GM19324 (cell line): ENCODE data around the gene CCHCR1.
"Not testable (repeated sequence)": the region's sequence is repeated elsewhere in the genome, so short reads cannot be mapped to it uniquely, and the experiment has no call there.

ENCODE experiments used
- ATAC-seq: cut with Tn5 transposase; IDR thresholded peaks from one replicate; pipeline ENCODE4 v1.9.1; 2021; ENCODE audit warnings: mild to moderate bottlenecking, moderate library complexity; ENCODE audit not compliant: unreplicated experiment, low FRiP score

CCHCR1 gene

DNA sequence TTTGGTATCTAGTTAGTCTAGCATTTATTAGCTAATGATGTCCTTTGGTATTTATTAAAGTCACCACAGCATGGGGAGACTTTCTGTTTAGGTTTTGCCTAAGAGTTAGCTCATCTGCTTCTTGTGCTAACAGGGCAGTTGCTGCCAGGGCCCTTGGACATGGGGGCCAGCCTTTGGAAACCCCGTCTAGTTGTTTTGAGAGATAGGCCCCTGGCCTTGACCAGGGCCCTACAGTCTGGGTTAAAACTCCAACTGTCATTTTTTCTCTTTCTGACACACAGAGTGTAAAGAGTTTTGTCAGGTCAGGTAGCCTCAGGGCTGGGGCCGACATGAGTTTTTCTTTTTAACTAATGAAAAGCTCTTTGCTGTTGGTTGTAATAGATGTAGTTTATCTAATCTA is 25.7 kb upstream of the CCHCR1 start:
- not testable (repeated sequence) for ATAC-seq

DNA sequence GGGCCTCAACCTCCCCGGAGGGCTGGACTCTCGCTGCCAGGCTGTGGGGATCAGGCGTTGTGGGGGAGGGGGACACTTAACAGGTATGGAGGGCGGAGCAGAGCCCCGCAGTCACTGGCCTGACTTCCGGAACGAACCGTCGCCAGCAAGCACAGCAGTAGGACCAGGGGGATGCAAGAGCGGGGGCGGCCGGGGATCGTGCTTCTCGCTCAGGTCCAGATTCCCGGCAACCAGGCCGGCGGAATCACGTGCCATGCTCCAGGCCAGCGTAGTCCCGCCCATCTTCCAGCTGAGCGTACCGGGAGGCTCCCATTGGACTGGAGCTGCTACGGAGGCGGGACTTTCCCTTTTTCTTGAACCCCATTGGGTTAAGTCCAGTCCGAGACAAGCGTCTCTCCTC is 22.9 kb upstream of the CCHCR1 start:
- ATAC-seq = peak; percentile 97

DNA sequence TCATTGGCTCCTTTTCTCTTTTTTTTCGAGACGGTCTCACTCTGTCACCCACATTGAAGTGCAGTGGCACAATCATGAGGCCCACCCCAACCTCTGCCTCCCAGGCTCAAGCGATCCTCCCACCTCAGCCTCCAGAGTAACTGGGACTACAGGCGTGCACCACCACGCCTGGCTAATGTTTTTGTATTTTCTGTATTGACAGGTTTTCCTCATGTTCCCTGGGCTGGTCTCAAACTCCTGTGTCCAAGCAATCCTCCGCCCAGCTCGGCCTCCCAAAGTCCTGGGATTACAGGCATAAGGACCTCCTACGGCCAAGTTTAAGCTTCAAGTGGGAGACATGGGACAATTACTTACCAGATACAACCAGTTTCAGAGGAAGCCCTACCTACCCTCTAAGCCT is 22.3 kb upstream of the CCHCR1 start:
- ATAC-seq = no peak

DNA sequence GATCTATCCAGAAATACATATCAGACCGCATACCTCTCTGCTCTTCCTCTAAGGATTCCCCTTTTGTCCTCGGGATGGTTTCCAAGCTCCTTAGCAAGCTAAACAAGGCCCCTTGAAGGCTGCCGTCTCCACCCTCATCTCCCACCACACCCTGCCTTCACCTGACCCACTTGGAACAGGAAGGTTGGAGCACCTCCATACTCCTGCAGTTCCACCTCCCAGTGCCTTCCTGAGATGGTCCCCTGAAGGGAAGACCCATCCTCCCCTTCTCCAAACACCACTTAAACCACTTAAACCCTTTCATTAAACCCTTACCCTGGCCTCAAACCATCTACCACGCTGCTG is 21.4 kb upstream of the CCHCR1 start:
- ATAC-seq = no peak

GRCh38 chr6:31178143-31179041 is 20.8 kb upstream of the CCHCR1 start:
- ATAC-seq = no peak

GRCh38 chr6:31175971-31176370 is 18.4 kb upstream of the CCHCR1 start:
- ATAC-seq = no peak

GRCh38 chr6:31174378-31174777 is 16.8 kb upstream of the CCHCR1 start:
- ATAC-seq = no peak

DNA sequence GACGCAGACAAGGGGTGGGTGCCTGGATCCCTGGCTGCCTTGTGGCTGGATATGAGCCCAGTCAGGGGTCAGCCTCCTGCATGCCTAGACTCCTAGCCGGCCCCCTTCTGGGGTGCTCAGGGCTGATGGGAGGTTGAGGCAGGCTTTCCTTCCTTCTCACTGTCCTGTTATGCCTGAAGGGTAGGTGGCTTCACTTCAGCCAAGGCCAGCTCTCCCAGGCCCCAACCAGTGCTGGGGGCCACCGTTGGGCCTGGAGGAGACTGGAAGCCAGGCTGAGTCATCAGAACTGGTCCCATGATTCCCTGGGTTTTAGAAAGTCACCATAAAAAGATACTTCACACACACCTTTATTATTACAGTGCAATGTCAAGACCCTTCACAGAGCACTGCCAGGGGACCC is 15.8 kb upstream of the CCHCR1 start:
- no peak for ATAC-seq

GRCh38 chr6:31172973-31173384 is 15.4 kb upstream of the CCHCR1 start:
- ATAC-seq = no peak

- no peak for ATAC-seq
Measured at GRCh38 chr6:31171931-31172905, 14.6 kb upstream of the CCHCR1 start.

GRCh38 chr6:31170987-31171671 is 13.5 kb upstream of the CCHCR1 start:
- no peak for ATAC-seq

- no peak for ATAC-seq
Measured at GRCh38 chr6:31170600-31170881, 12.9 kb upstream of the CCHCR1 start, which contains the start of gene POU5F1. POU5F1 (minus strand) TSS chr6:31170682; CDS start chr6:31170620, 62 bp downstream.

- not testable (repeated sequence) for ATAC-seq
Measured at GRCh38 chr6:31169858-31170599, 12.4 kb upstream of the CCHCR1 start.

- no peak for ATAC-seq
Measured at GRCh38 chr6:31169123-31169857, 11.7 kb upstream of the CCHCR1 start.

DNA sequence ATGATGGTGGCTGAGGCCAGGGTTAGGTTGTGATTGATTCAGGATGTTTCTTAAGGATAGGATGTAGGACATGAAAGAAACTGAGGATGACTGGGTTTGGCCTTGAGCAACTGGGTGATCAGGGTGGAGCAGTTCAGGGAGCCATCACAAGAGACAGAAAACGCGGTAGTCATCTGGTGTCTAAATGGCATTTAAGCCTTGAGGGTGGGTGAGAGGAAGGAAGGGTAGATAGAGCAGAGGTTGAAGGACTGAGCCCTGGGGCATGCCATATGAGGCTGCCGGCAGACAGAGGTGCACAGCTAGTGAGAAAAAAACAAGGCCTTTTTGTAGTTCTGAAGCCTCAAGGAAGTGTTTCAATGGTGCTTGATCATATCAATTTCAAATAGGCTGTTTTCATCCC is 11.0 kb upstream of the CCHCR1 start:
- ATAC-seq = no peak

DNA sequence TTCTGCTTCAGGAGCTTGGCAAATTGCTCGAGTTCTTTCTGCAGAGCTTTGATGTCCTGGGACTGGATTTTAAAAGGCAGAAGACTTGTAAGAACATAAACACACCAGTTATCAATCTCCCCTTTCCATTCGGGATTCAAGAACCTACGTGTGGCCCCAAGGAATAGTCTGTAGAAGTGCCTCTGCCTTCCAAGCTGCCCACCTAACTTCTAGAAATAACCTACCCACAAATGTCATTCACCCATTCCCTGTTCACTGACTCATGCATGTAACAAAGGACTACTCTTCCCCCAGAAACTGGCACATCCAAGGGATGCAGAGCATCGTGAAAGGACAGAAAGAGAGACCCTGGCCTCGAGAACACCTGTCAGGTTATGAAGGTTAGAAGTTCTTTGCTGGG is 8.4 kb upstream of the CCHCR1 start:
- ATAC-seq = no peak

GRCh38 chr6:31165064-31165832 is 7.6 kb upstream of the CCHCR1 start:
- peak; percentile 61 for ATAC-seq

DNA sequence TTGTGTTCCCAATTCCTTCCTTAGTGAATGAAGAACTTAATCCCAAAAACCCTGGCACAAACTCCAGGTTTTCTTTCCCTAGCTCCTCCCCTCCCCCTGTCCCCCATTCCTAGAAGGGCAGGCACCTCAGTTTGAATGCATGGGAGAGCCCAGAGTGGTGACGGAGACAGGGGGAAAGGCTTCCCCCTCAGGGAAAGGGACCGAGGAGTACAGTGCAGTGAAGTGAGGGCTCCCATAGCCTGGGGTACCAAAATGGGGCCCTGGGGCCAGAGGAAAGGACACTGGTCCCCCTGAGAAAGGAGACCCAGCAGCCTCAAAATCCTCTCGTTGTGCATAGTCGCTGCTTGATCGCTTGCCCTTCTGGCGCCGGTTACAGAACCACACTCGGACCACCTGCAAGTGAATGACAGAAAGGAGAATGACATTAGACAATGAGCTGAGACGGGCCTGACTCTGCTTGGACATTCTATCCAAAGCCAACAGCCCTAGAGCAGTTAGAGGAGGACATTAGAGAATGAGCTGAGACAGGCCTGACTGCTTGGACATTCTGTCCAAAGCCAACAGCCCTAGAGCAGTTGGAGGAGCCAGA is 7.0 kb upstream of the CCHCR1 start:
- not testable (repeated sequence) for ATAC-seq
